SK-N-MC (cell line): Measurements from ENCODE around the gene TMEM156.

ENCODE experiments used
- DNase-seq: peaks from one replicate; pipeline ENCODE4 v3.0.0-alpha.2; 2011; ENCODE audit warnings: low read depth, low spot score
- H3K27ac ChIP-seq: fragments of 200-600 bp; sonication (generic); 2 replicates; pipeline ENCODE4 v1.5.1; 2016; ENCODE audit warnings: mixed run types
- H3K36me3 ChIP-seq: fragments of 200-600 bp; sonication (generic); 2 replicates; pipeline ENCODE4 v1.6.1; 2017; ENCODE audit warnings: antibody characterized with exemption, low read length, mixed read lengths; ENCODE audit not compliant: insufficient read depth
- H3K4me3 ChIP-seq: fragments of 200-600 bp; sonication (generic); 2 replicates; pipeline ENCODE4 v1.5.1; 2016
- H3K9ac ChIP-seq: fragments of 200-600 bp; sonication (generic); 2 replicates; pipeline ENCODE4 v1.8.0; 2017; ENCODE audit warnings: mixed run types, mixed read lengths; ENCODE audit not compliant: insufficient read length
- H3K9me3 ChIP-seq: fragments of 200-600 bp; sonication (generic); 2 replicates; pipeline ENCODE4 v1.6.1; 2017; ENCODE audit warnings: low read depth, mild to moderate bottlenecking, antibody characterized with exemption, low read length, moderate library complexity, mixed read lengths
- EZH2 ChIP-seq: fragments of 200-600 bp; sonication (generic); IDR thresholded peaks from one replicate; pipeline ENCODE4 v1.6.1; 2017; ENCODE audit warnings: antibody characterized with exemption
- FOXP2 ChIP-seq: optimal IDR thresholded peaks from 2 replicates; pipeline ENCODE3; 2011; ENCODE audit warnings: mild to moderate bottlenecking, moderate library complexity; ENCODE audit not compliant: insufficient read depth; ENCODE audit errors: extremely low read length, control extremely low read depth
- POLR2AphosphoS5 ChIP-seq: IDR thresholded peaks from 2 replicates; pipeline ENCODE4 v1.6.1; 2012; ENCODE audit warnings: mild to moderate bottlenecking, low read depth, low read length, borderline replicate concordance

Gene TMEM156

GRCh38 chr4:38925492-38926413 lies 106.5 kb downstream of the TMEM156 start:
- H3K9me3 ChIP-seq, result no peaks in the 10 kb centered on the region
- no peak overlapping the region for H3K27ac ChIP-seq
- H3K9ac ChIP-seq, result no peak overlapping the region
- DNase-seq, result no peak
- H3K4me3 ChIP-seq, result no peak overlapping the region
- no peaks in the 10 kb centered on the region for H3K36me3 ChIP-seq
- TF ChIP-seq FOXP2 (no peak), EZH2 (no peak), POLR2AphosphoS5 (no peak)

GRCh38 chr4:38924353-38924752 lies 107.9 kb downstream of the TMEM156 start:
- Histone ChIP-seq H3K36me3 (no peaks in the 10 kb centered on the region), H3K4me3 (no peak overlapping the region), H3K9ac (no peak overlapping the region), H3K9me3 (no peaks in the 10 kb centered on the region), H3K27ac (no peak overlapping the region)
- DNase-seq, result no peak
- TF ChIP-seq EZH2 (no peak), FOXP2 (no peak), POLR2AphosphoS5 (no peak)

- no peaks in the 10 kb centered on the region for H3K9me3 ChIP-seq
- no peak overlapping the region for H3K4me3 ChIP-seq
- no peaks in the 10 kb centered on the region for H3K36me3 ChIP-seq
- no peak overlapping the region for H3K9ac ChIP-seq
- no peak for DNase-seq
- no peak overlapping the region for H3K27ac ChIP-seq
- TF ChIP-seq POLR2AphosphoS5, result no peak
- no peak for TF ChIP-seq EZH2
- TF ChIP-seq FOXP2, result no peak
These were observed 108.5 kb downstream of the TMEM156 start for GRCh38 chr4:38923746-38924145.

- Histone ChIP-seq H3K9ac (no peak overlapping the region), H3K27ac (no peak overlapping the region), H3K9me3 (no peaks in the 10 kb centered on the region), H3K36me3 (no peaks in the 10 kb centered on the region), H3K4me3 (no peak overlapping the region)
- no peak for DNase-seq
- TF ChIP-seq POLR2AphosphoS5, result no peak
These were observed 111.1 kb downstream of the TMEM156 start for GRCh38 chr4:38921151-38921550.

- Histone ChIP-seq H3K9ac (no peak overlapping the region), H3K4me3 (no peak overlapping the region), H3K36me3 (no peaks in the 10 kb centered on the region), H3K27ac (no peak overlapping the region), H3K9me3 (no peaks in the 10 kb centered on the region)
- DNase-seq, result no peak
- no peak for TF ChIP-seq FOXP2
These were observed 111.5 kb downstream of the TMEM156 start for GRCh38 chr4:38920677-38921076.

- no peak for TF ChIP-seq POLR2AphosphoS5
- TF ChIP-seq FOXP2, result no peak
- TF ChIP-seq EZH2, result no peak
- no peak for DNase-seq
- no peak overlapping the region for H3K4me3 ChIP-seq
- no peak overlapping the region for H3K27ac ChIP-seq
- no peaks in the 10 kb centered on the region for H3K9me3 ChIP-seq
- no peak overlapping the region for H3K9ac ChIP-seq
- H3K36me3 ChIP-seq, result no peaks in the 10 kb centered on the region
These were observed 112.0 kb downstream of the TMEM156 start for GRCh38 chr4:38920186-38920585.

- Histone ChIP-seq H3K36me3 (no peaks in the 10 kb centered on the region), H3K9me3 (no peaks in the 10 kb centered on the region), H3K9ac (no peak overlapping the region), H3K4me3 (no peak overlapping the region), H3K27ac (no peak overlapping the region)
- DNase-seq, result no peak
- TF ChIP-seq FOXP2, result no peak
- TF ChIP-seq POLR2AphosphoS5, result no peak
- no peak for TF ChIP-seq EZH2
These were observed 112.7 kb downstream of the TMEM156 start for GRCh38 chr4:38919494-38919893.

GRCh38 chr4:38917481-38918025 lies 114.7 kb downstream of the TMEM156 start:
- no peak overlapping the region for H3K27ac ChIP-seq
- no peaks in the 10 kb centered on the region for H3K36me3 ChIP-seq
- DNase-seq, result no peak
- no peak for TF ChIP-seq EZH2
- TF ChIP-seq POLR2AphosphoS5, result no peak
- TF ChIP-seq FOXP2, result no peak
- H3K4me3 ChIP-seq, result no peak overlapping the region
- no peak overlapping the region for H3K9ac ChIP-seq
- H3K9me3 ChIP-seq, result no peaks in the 10 kb centered on the region
